ENCODE data around the gene MYO1F. TPM values are rescaled to one million over a fixed set of nuclear protein-coding genes. Genes with fewer than 3 reads are reported as not detected.

MYO1F gene
- polyA plus RNA-seq, 2 of the 4 experiments (the other 2 are of a cell fraction): 0.23 to 0.37 TPM

GRCh38 chr19:8487137-8487851, 89.9 kb downstream of the MYO1F start:
- no peaks in the 10 kb centered on the region for H3K9me3 ChIP-seq
- H3K4me1 ChIP-seq: no peaks in the 10 kb centered on the region
- no peak for TF ChIP-seq POLR2AphosphoS2 (conservative IDR thresholded peaks at IDR 0.05; ENCODE audit: low read length)
- CTCF ChIA-PET: interaction anchor here (0.9 to 2.1 kb wide), 6 partner anchors 8 to 73 kb away, joined by 3 to 7 read pairs (median 4); no protein-coding TSS in a partner anchor
- ATAC-seq (no peak), FAIRE-seq (no peak), DNase-seq (ENCODE audit: low read depth in 1 of 2, low spot score in 1 of 2) (no peak)
- no peak overlapping the region for H3K4me3 ChIP-seq
- H3K4me2 ChIP-seq: no peak overlapping the region
- POLR2A ChIA-PET: no interaction called here
- no peak overlapping the region for H3K27ac ChIP-seq
- WGBS (ENCODE audit: missing lambda C conversion rate): 85% methylated on average over 12 of the region's 13 CpGs

DNA sequence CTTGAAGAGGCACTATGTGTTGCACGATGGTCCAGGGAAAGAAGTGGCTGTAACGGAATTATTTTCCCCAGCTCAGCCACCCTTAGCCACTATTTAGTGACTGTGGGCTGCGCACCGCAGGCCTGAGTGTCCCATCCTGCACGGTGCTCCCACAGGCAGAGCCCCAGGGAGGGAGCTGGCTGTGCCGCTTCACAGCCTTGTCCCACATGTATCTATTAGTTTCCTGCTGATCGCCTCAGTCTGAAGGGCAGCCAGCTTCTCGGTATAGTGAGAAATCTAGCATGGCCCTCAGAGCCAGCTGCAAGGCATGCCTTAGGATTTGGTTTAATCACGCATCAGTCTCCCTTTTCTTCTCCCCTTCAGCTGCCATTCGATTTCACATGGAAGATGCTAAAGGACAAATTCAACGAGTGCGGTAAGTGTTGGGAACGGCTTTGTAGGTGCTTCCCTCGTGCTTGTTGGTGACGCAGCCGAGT, 90.5 kb downstream of the MYO1F start:
- DNase-seq (ENCODE audit: low read depth in 1 of 2, low spot score in 1 of 2) (no peak), ATAC-seq (no peak), FAIRE-seq (no peak)
- ChIA-PET CTCF (interaction anchor here (0.9 to 2.1 kb wide), 4 partner anchors 9 to 72 kb away, joined by 3 to 7 read pairs (median 4); no protein-coding TSS in a partner anchor), POLR2A (no interaction called here)
- Histone ChIP-seq H3K27ac (no peak overlapping the region), H3K4me1 (no peaks in the 10 kb centered on the region), H3K4me2 (no peak overlapping the region), H3K4me3 (no peak overlapping the region), H3K9me3 (no peaks in the 10 kb centered on the region)
- 96% methylated on average over 16 of the region's 16 CpGs for WGBS (ENCODE audit: missing lambda C conversion rate)
- TF ChIP-seq HDAC2 (IDR thresholded peaks at IDR 0.05): no peak
- TF ChIP-seq HOXA7 (CRISPR knock-in tag; IDR thresholded peaks at IDR 0.05): no peak
- TF ChIP-seq FOSB (CRISPR knock-in tag; IDR thresholded peaks at IDR 0.05): no peak
- no peak for TF ChIP-seq HOXB5 (CRISPR knock-in tag; IDR thresholded peaks at IDR 0.05)
- no peak for TF ChIP-seq ZC3H11A (IDR thresholded peaks at IDR 0.05)
- no peak for TF ChIP-seq CHD4 (IDR thresholded peaks at IDR 0.05; ENCODE audit: borderline replicate concordance)
- TF ChIP-seq HMGXB4 (CRISPR knock-in tag; IDR thresholded peaks at IDR 0.05; ENCODE audit: borderline replicate concordance): no peak

DNA sequence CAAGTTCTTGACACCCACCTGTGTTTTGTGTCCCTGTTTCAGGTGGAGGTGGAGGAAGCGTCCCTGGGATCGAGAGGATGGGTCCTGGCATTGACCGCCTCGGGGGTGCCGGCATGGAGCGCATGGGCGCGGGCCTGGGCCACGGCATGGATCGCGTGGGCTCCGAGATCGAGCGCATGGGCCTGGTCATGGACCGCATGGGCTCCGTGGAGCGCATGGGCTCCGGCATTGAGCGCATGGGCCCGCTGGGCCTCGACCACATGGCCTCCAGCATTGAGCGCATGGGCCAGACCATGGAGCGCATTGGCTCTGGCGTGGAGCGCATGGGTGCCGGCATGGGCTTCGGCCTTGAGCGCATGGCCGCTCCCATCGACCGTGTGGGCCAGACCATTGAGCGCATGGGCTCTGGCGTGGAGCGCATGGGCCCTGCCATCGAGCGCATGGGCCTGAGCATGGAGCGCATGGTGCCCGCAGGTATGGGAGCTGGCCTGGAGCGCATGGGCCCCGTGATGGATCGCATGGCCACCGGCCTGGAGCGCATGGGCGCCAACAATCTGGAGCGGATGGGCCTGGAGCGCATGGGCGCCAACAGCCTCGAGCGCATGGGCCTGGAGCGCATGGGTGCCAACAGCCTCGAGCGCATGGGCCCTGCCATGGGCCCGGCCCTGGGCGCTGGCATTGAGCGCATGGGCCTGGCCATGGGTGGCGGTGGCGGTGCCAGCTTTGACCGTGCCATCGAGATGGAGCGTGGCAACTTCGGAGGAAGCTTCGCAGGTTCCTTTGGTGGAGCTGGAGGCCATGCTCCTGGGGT, 91.5 kb downstream of the MYO1F start:
- TF ChIP-seq SMC3 (IDR thresholded peaks at IDR 0.05) (no peak), ZNF302 (CRISPR knock-in tag; IDR thresholded peaks at IDR 0.05) (no peak), RARB (CRISPR knock-in tag; IDR thresholded peaks at IDR 0.05) (no peak)
- TF ChIP-seq, protein P1, sequence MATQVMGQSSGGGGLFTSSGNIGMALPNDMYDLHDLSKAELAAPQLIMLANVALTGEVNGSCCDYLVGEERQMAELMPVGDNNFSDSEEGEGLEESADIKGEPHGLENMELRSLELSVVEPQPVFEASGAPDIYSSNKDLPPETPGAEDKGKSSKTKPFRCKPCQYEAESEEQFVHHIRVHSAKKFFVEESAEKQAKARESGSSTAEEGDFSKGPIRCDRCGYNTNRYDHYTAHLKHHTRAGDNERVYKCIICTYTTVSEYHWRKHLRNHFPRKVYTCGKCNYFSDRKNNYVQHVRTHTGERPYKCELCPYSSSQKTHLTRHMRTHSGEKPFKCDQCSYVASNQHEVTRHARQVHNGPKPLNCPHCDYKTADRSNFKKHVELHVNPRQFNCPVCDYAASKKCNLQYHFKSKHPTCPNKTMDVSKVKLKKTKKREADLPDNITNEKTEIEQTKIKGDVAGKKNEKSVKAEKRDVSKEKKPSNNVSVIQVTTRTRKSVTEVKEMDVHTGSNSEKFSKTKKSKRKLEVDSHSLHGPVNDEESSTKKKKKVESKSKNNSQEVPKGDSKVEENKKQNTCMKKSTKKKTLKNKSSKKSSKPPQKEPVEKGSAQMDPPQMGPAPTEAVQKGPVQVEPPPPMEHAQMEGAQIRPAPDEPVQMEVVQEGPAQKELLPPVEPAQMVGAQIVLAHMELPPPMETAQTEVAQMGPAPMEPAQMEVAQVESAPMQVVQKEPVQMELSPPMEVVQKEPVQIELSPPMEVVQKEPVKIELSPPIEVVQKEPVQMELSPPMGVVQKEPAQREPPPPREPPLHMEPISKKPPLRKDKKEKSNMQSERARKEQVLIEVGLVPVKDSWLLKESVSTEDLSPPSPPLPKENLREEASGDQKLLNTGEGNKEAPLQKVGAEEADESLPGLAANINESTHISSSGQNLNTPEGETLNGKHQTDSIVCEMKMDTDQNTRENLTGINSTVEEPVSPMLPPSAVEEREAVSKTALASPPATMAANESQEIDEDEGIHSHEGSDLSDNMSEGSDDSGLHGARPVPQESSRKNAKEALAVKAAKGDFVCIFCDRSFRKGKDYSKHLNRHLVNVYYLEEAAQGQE (IDR thresholded peaks at IDR 0.05): no peak
- ChIA-PET POLR2A (interaction anchor here (0.8 kb wide), 1 partner anchor 28 kb away, joined by 3 read pairs; the partner anchor contains the start of gene ZNF414), CTCF (interaction anchor here (1.2 kb wide), 1 partner anchor 10 kb away, joined by 4 read pairs; no protein-coding TSS in a partner anchor)
- no peak overlapping the region for H3K4me3 ChIP-seq
- ATAC-seq: no peak
- H3K9me3 ChIP-seq: no peaks in the 10 kb centered on the region
- FAIRE-seq: no peak
- H3K4me1 ChIP-seq: no peaks in the 10 kb centered on the region
- 98% methylated on average over 48 of the region's 62 CpGs for WGBS (ENCODE audit: missing lambda C conversion rate)
- no peak overlapping the region for H3K27ac ChIP-seq
- no peak for DNase-seq (ENCODE audit: low read depth in 1 of 2, low spot score in 1 of 2)
- H3K4me2 ChIP-seq: no peak overlapping the region

Data from A549 (cell line).